EH (cell line): ENCODE data around the gene MARCHF9.

Experiments used
- DNase-seq: peaks from one replicate; pipeline ENCODE4 v3.0.0-alpha.2; 2015; ENCODE audit warnings: low read depth

Gene MARCHF9

DNA sequence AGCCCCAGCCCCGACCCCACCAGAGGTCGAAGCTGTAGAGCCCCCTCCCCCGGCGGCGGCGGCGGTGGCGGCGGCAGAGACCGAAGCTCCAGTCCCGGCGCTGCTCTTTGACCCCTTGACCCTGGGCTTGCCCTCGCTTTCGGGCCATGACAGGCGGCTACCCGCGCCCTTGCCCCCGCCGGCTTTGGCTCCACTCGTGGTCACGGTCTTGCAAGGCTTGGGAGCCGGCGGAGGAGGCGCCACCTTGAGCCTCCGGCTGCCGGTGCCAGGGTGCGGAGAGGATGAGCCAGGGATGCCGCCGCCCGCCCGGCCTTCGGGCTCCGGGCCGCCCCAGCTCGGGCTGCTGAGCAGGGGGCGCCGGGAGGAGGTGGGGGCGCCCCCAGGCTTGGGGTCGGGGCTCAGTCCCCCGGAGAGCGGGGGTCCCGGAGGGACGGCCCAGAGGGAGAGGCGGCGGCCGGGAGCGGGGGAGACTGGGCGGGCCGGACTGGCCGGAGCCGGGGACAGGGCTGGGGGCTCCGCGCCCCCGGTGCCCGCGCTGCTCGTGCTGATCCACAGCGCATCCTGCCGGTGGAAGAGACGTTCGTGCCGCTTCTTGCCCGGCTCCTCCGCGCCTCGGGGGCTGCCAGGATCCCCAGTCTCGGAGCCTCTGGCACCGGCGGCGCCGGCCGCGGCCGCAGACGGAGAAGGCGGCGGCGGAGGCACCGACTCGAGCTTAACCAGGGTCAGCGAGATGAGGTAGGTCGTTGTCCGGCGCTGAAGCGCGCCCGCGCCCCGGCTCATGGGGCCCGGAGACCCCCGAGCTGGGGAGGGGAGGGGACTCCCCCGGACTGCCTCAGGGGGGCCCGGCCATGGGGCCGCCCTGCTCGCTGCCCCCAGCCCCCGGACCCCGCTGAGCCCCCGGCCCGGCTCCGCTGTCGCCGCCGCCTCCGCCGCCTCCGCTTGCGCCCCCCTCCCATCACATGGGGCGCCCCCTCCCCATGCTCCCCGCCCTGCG is 17.1 kb upstream of the MARCHF9 start:
- peak; percentile 30 for DNase-seq

DNA sequence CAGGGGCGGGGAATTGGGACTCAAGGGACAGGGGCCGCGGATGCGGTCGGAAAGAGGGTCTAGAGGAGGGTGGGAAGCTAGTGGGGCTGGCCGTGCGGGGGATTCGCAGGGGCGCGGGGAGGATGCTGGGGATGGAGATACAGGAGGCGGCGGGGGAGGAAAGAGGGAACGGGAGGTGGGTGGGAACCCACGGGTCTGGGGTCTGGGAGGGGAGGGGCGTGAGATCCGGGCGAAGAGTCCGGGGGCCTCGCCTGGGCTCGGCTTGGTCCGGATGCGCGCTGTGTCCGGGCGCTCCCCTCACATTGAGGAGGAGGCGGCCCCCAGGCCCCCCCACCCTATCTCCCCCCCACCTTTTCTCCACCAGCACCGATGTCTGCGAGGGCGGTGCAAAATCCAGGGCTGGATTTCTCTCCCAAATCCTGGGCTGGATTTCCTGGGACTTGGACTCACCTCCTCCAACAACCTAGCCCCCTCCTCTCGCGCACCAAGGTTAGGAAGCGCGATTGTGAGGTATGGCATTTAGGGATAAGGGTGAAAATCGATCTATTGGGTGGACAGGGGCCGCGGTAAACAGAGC is 16.2 kb upstream of the MARCHF9 start, which contains the start of gene AGAP2:
TSS of gene AGAP2 (minus strand) at position 82 of the 577 bp plus-strand sequence. CDS start 496 bp downstream, outside the sequence.
- DNase-seq: no peak

GRCh38 chr12:57739387-57739786 is 15.5 kb upstream of the MARCHF9 start:
- no peak for DNase-seq

GRCh38 chr12:57739914-57740538 is 14.9 kb upstream of the MARCHF9 start:
- no peak for DNase-seq

GRCh38 chr12:57740656-57741412 is 14.1 kb upstream of the MARCHF9 start:
- DNase-seq: no peak

- no peak for DNase-seq
These were observed 13.5 kb upstream of the MARCHF9 start for GRCh38 chr12:57741413-57741789.

DNA sequence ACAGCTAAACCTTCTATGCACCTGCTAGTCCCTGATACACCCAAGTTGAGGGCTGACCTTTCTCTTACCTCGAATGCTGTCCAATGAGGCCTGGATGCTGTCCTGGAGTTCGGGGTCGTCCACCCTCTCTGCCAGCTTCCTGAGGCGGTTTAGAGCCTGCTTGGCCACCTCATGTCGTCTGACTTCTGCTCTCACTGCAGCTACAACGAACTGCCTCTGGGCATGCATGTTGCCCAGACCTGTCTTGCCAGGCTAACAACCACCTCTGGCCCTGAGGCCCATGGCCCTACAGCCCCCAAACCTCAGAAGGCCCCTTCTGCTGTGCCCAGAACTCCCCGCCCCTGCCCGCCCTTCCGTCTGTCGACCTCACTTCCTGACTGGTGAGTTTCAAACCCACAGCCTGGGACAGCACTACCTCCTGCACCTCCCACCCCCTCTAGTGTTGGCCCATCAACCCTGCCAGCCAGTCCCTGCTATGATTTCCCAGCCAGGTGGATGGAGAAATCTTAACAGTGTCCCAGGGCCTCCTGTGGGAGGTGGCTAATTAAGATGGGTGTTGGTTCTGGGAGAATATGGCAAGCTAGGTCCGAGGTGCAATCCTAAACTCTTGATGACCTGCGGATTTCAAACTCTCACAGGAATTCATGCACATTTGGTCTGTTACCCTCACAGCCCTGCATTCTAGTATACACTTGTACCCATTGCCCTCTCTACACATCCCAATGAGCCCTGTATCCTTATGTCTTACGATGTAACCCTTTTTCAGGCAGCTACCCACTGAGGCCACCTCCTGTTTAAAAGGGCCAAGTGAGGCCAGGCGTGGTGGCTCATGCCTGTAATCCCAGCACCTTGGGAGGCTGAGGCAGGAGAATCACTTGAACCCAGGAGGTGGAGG is 12.8 kb upstream of the MARCHF9 start:
- no peak for DNase-seq

- no peak for DNase-seq
These were observed 11.1 kb upstream of the MARCHF9 start for GRCh38 chr12:57743769-57744168.

DNA sequence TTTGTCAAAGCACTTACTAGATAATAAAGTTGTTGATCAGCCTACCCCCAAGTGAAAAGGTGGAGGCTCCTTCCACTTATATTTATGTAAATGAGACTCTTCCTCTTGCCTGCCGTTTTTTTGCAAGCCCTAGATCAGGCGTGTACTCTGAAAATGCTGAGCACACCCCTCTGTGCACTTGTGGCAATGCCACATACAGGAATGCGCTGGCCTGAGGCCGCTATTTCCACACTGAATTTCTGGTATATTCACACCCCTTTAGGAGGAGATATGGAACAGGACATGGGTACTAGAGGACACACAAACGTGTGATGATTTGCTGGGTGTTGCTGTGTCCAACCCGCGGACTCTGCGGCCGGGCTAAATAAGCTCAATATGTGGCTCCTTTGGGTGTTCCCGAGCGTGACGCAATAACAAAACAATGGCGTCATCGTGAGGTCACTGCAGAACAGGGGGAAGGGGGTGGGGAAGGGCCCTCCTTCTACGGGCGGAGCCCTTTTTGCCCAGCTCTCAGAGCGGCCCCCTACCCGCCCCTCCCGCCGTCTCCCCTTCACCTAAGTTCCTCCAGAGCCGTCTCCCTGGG is 10.6 kb upstream of the MARCHF9 start:
- no peak for DNase-seq

DNA sequence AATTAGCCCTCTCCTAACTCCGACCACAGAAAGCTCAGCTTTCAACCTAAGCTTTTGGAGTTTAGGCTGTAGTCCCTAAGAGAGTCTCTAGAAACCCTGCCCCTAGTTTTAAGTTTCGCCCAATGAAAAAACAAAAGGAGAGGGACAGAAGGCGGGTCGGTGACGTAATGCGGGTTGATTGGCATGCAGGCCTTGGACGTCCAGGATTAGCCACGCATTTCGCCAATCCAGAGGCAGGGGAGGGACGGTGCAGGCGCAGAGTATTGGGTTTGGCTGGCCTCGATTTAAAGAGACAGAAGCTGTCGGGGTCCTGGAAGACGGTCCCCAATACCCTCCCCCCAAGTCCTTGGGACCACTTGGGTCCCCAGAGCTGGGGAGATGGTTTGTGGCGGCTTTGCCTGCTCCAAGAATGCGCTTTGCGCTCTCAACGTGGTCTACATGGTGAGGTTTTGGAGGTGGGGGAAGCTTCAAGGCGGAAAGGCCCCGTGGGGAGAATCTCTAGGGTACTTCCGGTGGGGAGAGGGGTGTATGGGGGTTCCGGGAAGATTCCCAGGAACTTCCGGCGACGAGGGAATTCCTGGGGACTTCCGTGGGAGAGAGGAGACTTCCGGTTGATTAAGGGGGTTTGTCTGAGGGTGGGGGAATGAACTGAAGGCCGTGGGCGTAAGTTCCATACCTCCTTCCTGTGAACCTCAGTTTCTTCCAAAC is 10.0 kb upstream of the MARCHF9 start, which contains the start of gene TSPAN31:
TSS of gene TSPAN31 (plus strand) at position 263 of the 708 bp plus-strand sequence. CDS start at position 379, 116 bp downstream.
- DNase-seq: peak; percentile 99

GRCh38 chr12:57745485-57745881 is 9.4 kb upstream of the MARCHF9 start:
- no peak for DNase-seq

DNA sequence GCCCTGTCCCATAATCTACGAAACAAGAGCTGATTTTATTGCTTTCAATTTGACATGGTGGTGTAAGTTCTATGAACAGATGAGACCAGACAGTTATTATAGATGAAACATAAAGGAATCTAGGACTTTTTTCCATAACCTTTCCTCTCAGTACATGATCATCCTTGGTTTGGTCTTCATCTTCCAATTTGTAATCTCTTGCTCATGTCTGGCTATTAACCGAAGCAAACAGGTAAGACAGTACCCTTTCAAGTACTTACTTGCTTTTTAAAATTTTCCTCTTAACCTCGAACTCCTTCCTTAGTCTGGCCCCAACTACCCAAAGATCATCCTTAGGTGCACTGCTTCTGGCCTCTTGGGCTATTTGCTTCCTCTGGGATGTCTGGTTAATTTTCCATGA is 8.9 kb upstream of the MARCHF9 start:
- no peak for DNase-seq

DNA sequence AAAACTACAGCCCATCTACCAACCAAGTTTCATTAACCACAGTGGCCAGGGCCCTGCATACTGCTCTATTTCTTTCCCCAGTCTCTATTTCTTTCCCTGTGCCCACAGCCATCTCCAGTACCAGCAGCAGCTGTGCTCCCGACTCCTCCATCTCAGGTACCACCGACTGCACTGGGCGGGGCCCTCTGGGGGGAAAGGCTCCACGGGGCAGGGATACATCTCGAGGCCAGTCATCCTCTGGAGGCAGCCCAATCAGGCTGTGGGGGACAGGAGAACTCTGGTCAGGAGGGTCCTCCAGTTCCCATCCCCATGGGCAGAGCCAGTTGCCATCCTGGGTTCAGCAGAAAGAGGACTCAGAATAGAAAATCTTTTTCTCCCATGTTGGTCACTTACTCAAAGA is 5.8 kb upstream of the MARCHF9 start:
- DNase-seq: no peak

DNA sequence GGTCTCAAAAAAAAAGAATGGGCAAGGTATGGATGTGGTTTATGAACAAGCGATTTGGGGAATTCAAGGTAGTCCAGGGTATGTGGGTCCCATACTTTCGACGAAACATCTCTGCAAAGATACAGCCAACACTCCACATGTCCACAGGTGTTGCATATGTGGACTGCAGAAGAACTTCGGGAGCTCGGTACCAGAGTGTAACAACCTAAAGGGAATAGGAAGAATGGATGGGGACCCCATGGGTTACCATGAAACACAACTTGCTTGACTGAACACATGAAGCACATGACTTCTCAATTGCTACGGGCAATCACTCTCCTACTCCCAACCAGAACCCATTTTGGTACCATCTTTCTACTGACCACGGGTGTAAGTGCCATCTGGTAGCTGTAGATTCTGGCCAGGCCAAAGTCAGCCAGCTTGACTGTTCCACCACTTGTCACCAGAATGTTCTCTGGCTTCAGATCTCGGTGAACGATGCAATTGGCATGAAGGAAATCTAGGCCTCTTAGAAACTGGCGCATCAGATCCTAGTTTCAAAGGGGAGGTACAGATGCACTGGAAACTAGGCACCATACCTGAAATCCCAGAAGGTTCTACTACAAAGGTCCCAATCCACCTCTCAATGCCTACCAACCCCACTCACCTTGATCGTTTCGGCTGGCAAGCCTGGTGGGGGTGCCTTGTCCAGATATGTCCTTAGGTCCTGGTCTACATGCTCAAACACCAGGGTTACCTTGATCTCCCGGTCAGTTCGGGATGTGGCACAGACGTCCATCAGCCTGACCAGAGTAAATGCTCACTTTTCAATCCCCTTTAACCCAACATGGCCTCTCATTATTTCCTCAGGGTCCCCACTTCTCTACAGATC is 4.1 kb upstream of the MARCHF9 start:
- no peak for DNase-seq

- DNase-seq: no peak
These were observed 3.5 kb upstream of the MARCHF9 start for GRCh38 chr12:57751432-57751787.

GRCh38 chr12:57751788-57752667 is 2.9 kb upstream of the MARCHF9 start, which contains the start of gene CDK4:
Gene CDK4 (minus strand): TSS chr12:57752310. CDS start chr12:57751717, 593 bp downstream.
- DNase-seq: peak; percentile 100

DNA sequence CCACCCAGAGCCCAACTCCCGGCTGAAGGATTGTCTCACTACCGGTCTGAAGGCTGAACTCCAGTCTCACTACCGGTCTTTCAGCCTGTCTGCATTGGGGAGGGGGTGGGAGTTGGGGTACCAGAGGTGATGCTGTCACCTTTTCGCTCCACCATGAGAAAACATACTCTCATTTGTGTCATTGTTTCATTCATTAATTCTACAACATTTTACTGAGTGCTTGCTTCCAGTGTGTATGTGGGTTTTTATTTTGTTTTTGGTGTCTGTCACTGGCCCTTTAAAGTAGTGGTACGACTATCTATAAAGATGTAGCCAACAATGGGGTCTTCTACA is 2.3 kb upstream of the MARCHF9 start:
- no peak for DNase-seq

GRCh38 chr12:57753756-57754337 is 1.1 kb upstream of the MARCHF9 start:
- DNase-seq: no peak
